HG03280 (cell line): ENCODE data around the gene MLF2.

ENCODE experiments used
- ATAC-seq: cut with Tn5 transposase; IDR thresholded peaks from one replicate; pipeline ENCODE4 v1.9.1; 2021; ENCODE audit warnings: mild to moderate bottlenecking, moderate library complexity; ENCODE audit not compliant: unreplicated experiment

The MLF2 gene, protein sequence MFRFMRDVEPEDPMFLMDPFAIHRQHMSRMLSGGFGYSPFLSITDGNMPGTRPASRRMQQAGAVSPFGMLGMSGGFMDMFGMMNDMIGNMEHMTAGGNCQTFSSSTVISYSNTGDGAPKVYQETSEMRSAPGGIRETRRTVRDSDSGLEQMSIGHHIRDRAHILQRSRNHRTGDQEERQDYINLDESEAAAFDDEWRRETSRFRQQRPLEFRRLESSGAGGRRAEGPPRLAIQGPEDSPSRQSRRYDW

GRCh38 chr12:6752921-6753771 is at the start of gene MLF2:
Gene MLF2 (minus strand): TSS chr12:6753141. CDS start chr12:6752334, 807 bp downstream.
- peak; percentile 90 for ATAC-seq

- no peak for ATAC-seq
Measured at GRCh38 chr12:6799147-6799546, 46.2 kb upstream of the MLF2 start.

DNA sequence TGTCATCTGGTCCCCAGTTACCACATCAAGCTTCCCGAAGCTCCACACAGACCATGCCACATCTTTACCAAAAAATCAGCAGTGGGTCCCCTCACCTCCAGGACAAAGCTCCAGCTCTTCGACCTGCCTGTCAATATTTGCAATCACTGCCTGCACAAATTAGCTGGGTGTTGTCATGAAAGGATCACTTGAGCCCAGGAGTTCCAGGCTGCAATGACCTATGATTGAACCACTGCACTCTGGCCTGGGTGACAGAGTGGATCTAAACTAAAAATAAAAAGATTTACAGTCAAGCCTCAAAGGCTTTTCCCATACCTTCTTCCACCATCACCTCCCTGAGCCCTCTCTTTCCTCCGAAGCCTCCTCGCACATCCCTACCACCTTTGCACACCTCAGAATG is 43.6 kb upstream of the MLF2 start:
- ATAC-seq = no peak

- ATAC-seq = no peak
Measured at GRCh38 chr12:6795088-6795487, 42.1 kb upstream of the MLF2 start.

DNA sequence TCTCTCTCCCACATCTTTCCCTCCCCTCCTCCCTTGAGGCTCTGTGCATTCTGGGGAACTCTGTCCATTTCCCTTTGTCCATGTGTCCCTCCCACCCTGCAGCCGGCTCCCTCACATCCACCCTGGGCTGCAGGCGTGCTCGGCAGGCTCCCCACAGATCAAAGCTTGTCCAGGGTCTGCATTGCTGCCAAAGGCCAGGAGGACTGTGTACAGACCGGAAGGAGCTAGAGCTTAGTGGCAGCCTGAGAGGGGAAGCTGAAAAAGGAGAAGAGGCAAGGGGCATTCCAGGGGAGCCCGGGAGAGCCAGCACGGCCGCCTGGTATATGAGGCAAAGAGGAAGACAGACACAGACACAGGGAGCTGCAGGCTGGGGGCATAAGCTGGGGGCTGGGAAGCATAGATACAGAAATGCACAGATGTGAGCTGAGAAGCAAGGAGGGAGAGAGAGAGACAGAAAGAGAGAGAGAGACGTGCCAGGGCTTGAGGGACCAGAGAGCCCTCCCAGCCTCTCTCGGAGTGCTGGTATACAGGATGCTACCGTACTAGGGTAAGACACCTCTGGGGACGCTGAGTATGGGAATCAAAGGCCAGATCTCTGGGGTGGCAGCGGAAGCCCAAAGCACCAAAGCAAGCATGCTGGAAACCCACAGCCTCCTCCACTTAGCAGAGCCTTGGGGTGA is 39.7 kb upstream of the MLF2 start:
- ATAC-seq = no peak

DNA sequence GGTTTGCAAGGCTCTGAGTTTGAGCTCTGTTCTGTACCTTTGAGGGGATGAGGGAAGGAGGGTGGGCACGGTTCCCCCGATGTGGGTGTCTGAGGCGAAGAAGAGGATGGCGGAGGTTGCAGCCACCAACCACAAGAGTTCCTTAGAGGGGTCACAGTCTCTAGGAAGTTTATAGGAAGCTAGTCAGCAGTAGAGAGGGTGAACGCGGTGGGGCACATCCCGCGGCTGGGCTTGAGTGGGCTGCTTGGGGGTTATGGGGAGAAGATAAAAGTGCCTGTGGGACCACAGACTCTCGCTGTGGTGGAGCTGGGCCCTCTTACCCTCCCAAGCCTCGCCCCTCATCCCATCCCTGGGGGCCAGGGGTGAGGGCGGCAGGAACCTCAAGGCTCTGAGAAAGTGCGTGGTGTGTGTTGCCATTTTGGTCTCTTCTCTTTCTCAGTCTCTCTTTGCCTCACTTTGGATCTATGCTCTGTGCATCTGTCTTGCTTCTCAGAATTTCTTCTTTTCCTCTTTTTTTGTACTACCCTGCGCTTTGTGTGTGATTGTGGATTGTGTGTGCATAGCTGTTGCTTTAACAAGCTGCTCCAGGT is 39.1 kb upstream of the MLF2 start:
- no peak for ATAC-seq

GRCh38 chr12:6790496-6791150 is 37.7 kb upstream of the MLF2 start:
- no peak for ATAC-seq

DNA sequence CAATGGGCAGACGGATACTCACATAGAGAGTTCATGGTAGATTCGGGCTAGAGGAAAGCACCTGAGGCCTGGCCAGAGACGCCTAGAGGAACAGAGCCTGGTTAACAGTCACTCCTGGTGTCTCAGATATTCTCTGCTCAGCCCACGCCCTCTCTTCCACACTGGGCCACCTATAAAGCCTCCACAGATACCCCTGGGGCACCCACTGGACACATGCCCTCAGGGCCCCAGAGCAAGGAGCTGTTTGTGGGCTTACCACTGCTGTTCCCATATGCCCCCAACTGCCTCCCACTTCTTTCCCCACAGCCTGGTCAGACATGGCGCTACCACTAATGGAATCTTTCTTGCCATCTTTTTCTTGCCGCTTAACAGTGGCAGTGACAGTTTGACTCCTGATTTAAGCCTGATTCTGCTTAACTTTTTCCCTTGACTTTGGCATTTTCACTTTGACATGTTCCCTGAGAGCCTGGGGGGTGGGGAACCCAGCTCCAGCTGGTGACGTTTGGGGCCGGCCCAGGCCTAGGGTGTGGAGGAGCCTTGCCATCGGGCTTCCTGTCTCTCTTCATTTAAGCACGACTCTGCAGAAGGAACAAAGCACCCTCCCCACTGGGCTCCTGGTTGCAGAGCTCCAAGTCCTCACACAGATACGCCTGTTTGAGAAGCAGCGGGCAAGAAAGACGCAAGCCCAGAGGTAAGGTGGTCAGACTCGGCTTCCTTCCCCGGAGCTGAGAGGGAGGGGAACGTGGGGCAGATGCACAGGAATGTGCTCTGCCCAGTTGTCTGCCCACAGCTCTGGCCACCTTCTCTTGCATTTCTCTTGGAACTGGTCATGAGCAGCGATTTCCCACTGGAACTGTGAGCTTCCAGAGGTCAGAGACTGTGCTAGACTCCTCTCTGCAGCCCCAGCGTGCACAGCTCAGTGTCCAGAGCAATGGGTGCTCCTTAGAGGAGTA is 36.3 kb upstream of the MLF2 start, which contains the start of gene CD4:
Gene CD4 (plus strand): TSS at position 557 of the 953 bp plus-strand sequence. CDS start 10,611 bp downstream, outside the sequence.
- ATAC-seq = no peak

- no peak for ATAC-seq
Measured at GRCh38 chr12:6787309-6787708, 34.4 kb upstream of the MLF2 start.

GRCh38 chr12:6786416-6787094 is 33.6 kb upstream of the MLF2 start:
- no peak for ATAC-seq

DNA sequence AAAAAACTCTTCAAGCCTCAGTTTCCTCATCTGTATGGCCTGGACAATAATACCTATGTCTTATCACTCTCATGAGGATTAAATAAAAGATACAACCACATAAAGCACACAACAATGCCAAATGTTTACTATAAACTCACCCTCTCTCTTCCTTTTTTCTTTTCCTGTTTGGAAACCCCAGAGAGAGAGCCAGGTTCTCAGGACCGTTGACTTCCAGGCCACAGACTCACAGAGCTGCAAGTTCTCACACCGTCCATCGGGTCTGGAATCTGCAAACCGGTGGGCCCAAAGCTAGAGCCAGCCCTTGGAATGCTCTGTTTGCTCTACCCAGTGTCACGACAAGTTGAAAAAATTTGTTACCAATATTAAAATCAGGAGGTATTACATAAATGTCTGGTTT is 31.8 kb upstream of the MLF2 start:
- ATAC-seq = no peak

DNA sequence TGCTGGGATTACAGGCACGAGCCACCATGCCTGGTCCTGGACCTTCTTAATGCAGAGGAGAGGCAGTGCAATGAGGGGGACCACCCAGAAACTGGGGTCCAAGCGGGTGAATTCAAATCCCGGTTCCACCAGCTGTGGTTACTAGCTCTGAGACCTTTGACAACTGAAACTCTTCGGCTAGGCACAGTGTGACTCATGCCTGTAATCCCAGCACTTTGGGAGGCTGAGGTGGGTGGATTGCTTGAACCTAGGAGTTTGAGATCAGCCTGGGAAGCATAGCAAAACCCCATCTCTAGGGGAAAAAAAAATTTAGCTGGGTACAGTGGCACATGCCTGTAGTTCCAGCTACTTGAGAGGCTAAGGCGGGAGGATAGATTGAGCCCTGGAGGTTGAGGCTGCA is 31.4 kb upstream of the MLF2 start:
- no peak for ATAC-seq

- ATAC-seq = no peak
Measured at GRCh38 chr12:6783828-6784227, 30.9 kb upstream of the MLF2 start.

- no peak for ATAC-seq
Measured at GRCh38 chr12:6782850-6783566, 30.1 kb upstream of the MLF2 start.

- ATAC-seq = no peak
Measured at GRCh38 chr12:6782119-6782518, 29.2 kb upstream of the MLF2 start.

DNA sequence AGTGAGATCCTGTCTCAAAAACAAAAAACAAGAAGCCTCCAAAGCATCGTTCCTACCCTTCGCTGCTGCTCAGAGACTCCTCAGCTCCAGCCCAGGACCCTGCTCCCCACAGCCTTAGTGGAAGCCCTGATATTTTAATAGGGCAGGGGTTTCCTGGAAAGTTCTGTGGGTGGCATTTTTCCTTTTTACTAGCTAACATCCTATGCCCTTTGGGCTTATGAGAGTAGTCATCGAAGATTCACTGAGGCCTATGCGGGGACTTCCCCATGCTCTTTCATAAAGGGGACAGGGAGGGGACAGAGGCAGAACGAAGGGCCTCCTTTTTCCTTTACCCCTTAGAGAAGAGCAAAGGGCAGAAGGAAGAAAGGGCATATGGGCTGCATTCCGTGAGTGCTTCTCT is 27.6 kb upstream of the MLF2 start:
- no peak for ATAC-seq

DNA sequence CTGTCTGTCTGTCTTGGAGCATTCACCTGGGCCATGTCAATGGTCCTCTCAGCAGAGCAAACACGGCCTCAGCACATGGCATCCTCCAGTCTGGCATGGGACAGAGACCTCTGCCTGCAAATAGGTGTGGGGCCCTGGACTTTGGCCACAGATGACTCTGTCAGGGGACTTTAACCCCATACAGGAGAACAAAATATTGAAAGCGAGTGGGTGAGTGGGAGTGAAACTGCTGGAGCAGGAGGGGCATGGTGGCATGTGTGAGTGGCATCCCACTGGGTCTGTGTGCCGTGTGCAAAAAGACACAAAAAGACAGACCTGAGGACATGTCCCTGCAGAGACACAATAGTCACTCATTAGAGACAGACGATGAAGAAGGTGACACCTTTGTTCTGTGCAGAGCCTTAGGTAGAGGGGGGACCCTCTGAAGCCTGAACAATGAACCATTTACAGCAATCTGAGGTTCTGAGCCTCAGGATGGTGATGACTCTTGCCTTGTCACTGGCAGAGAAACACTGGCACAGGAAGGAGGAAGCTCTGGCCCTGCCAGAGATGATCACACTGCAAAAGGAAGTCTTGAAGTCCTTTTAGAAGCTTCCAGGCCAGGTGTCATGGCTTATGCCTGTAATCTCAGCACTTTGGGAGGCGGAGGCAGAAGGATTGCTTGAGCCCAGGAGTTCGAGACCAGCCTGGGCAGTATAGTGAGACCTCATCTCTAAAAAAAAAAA is 26.9 kb upstream of the MLF2 start:
- no peak for ATAC-seq
